CD4-positive, alpha-beta memory T cell (primary cell): ENCODE data around the gene DGCR6L. TPM values are rescaled to one million over a fixed set of nuclear protein-coding genes. Genes with fewer than 3 reads are reported as not detected.
"Not testable (repeated sequence)": the region's sequence is repeated elsewhere in the genome, so short reads cannot be mapped to it uniquely, and the experiment has no call there.

Experiments
- CTCF ChIA-PET: fragments of 350-600 bp; sonication (Branson Sonifier 250); formaldehyde crosslinking; loops from one replicate; lab custom pipeline; 2021; ENCODE audit warnings: inconsistent platforms; ENCODE audit not compliant: partially characterized antibody; lab: Charles Lee
- POLR2A ChIA-PET: fragments of 350-600 bp; sonication (Branson Sonifier 250); formaldehyde crosslinking; loops from one replicate; lab custom pipeline; 2021; ENCODE audit not compliant: partially characterized antibody; lab: Charles Lee
- DNase-seq, 5 donors: peaks; one replicate each; pipeline versions ENCODE4 v3.0.0 to v3.0.0-alpha.2; 2020 to 2022; ENCODE audit warnings: mixed read lengths in 1 of 5
- H3K27ac ChIP-seq: one replicate; pipeline ENCODE4 v1.7.0; 2013; ENCODE audit warnings: low read depth, low read length
- H3K27me3 ChIP-seq: 2 replicates; pipeline ENCODE4 v1.7.0; 2013; ENCODE audit warnings: mild to moderate bottlenecking, low read length, moderate library complexity; ENCODE audit not compliant: insufficient read depth
- H3K36me3 ChIP-seq: 2 replicates; pipeline ENCODE4 v1.7.0; 2013; ENCODE audit warnings: mild to moderate bottlenecking, low read length, moderate library complexity; ENCODE audit not compliant: insufficient read depth
- H3K4me1 ChIP-seq: 2 replicates; pipeline ENCODE4 v1.7.0; 2013; ENCODE audit warnings: mild to moderate bottlenecking, low read length, moderate library complexity; ENCODE audit not compliant: insufficient read depth
- H3K4me3 ChIP-seq, 2 donors: one replicate each; pipeline ENCODE4 v1.7.0; 2013; ENCODE audit warnings: low read length in 2 of 2, mild to moderate bottlenecking in 1 of 2
- H3K9me3 ChIP-seq, 2 donors: one replicate each; pipeline ENCODE4 v1.7.0; 2013; ENCODE audit warnings: low read length in 2 of 2, control low read depth in 1 of 2; ENCODE audit not compliant: control insufficient read depth in 1 of 2
- H3K27ac Mint-ChIP-seq, 7 donors: one replicate each; pipeline ENCODE4 v1.8.0; 2020 to 2021; ENCODE audit warnings: mixed read lengths in 7 of 7, mild to moderate bottlenecking in 6 of 7, inconsistent platforms in 3 of 7, moderate library complexity in 3 of 7
- H3K27me3 Mint-ChIP-seq, 2 donors: one replicate each; pipeline ENCODE4 v1.8.0; 2020 to 2021; ENCODE audit warnings: mixed read lengths in 2 of 2
- H3K36me3 Mint-ChIP-seq, 2 donors: one replicate each; pipeline ENCODE4 v1.8.0; 2020 to 2021; ENCODE audit warnings: mixed read lengths in 2 of 2, inconsistent platforms in 1 of 2, mild to moderate bottlenecking in 1 of 2
- H3K4me1 Mint-ChIP-seq, 4 donors: one replicate each; pipeline ENCODE4 v1.8.0; 2020 to 2021; ENCODE audit warnings: mixed read lengths in 4 of 4, mild to moderate bottlenecking in 1 of 4
- H3K4me3 Mint-ChIP-seq, 8 donors: one replicate each; pipeline ENCODE4 v1.8.0; 2020 to 2021; ENCODE audit warnings: mixed read lengths in 8 of 8, mild to moderate bottlenecking in 7 of 8, moderate library complexity in 6 of 8, inconsistent platforms in 3 of 8
- H3K9me3 Mint-ChIP-seq, 8 donors: one replicate each; pipeline ENCODE4 v1.8.0; 2020 to 2021; ENCODE audit warnings: mixed read lengths in 8 of 8, mild to moderate bottlenecking in 5 of 8, inconsistent platforms in 3 of 8, moderate library complexity in 1 of 8
- intact Hi-C: fragments of 100-400 bp; cut with micrococcal nuclease; formaldehyde crosslinking; loops from one replicate; pipeline ENCODE4 v1.15.1; 2023
- polyA plus RNA-seq, 2 donors: library from polyadenylated mRNA; unstranded; fragments of 300-500 nt; fragmentation: Illumina TruSeq; gene quantifications; one replicate each; pipeline ENCODE4 v1.2.3, GENCODE V29; 2021
- total RNA-seq, 2 experiments: library from RNA; stranded (reverse); gene quantifications; one replicate each; pipeline ENCODE4 v1.2.3, GENCODE V29; 2021

DGCR6L gene
- total and polyA plus RNA-seq, 4 experiments from 2014 or later, result 39.9 to 145 (median 82.4) TPM

DNA sequence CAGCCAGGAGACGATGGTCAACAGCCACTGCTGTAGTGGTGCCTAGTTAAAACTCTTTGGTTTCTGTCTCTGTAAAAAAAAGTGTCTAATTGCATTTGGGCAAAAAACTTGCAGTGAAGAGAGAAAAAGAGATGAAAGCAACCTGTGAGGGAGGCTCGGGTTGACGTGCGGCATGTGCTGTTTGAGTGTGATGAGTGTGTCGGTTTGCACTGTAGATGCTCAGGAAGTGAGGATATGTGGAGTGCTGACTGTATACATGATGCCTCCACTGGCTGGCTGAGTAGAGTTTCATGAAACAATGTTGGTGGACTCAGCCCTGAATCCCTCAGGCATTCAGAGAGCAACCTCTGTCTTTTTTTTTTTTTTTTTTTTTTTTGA is 4.3 kb upstream of the DGCR6L start:
- intact Hi-C loops, result no loop called here
- Histone ChIP-seq H3K4me1 (peaks cover 40% of the 10 kb centered on the region), H3K9me3 (no peaks in the 10 kb centered on the region), H3K27ac (no peak overlapping the region), H3K4me3 (no peak overlapping the region), H3K36me3 (no peaks in the 10 kb centered on the region), H3K27me3 (no peaks in the 10 kb centered on the region)
- peaks cover 0 to 3% (median 0%) of the 10 kb centered on the region in 8 donors for H3K9me3 Mint-ChIP-seq
- peak overlapping the region in 4 of 8 donors; percentile 49 to 78 (median 62) for H3K4me3 Mint-ChIP-seq
- peak in 4 of 5 donors; percentile 26 to 45 (median 28) for DNase-seq
- peaks cover 29 to 59% (median 37%) of the 10 kb centered on the region in 4 donors for H3K4me1 Mint-ChIP-seq
- ChIA-PET POLR2A (no interaction called here), CTCF (interaction anchor here (0.7 kb wide), 1 partner anchor 30 kb away, joined by 3 read pairs; no protein-coding TSS in a partner anchor)
- H3K27ac Mint-ChIP-seq, result peak overlapping the region; percentile 65 to 87 (median 83)
- no peaks in the 10 kb centered on the region for H3K27me3 Mint-ChIP-seq
- H3K36me3 Mint-ChIP-seq, result peaks cover 0 to 3% of the 10 kb centered on the region in 2 donors

DNA sequence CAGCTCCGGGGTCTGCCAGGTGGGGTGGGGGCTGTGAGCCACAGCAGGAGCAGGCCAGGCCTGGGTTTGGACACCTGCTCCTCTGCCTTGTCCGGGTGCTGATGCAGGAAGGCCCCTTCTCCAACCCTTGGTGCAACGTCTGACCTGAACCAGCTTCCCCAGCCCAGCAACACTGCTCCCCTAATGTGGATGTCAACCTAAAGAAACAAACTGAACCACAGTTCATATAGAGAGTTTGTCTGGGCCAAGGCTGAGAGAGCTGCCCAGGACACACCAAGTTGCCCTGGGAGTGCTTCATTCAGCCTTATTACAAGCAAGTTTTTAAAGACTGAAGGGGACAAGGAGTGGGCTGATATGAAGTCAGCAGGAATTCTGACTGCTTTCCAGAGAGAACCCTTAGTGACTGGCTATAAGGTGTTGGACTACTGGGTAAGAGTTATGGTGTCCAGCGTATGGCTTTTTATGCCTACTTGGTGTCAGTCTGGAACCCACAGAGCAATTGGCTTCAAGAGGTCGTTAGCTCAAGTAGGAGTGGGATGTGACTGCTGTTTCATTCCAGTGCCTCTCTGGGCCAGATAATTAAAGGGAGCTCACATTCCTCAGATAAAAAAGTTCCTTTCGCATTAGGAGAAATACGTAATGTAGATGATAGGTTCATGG is 1.8 kb upstream of the DGCR6L start:
- peaks cover 58% of the 10 kb centered on the region for H3K4me1 ChIP-seq
- H3K36me3 ChIP-seq, H3K27me3 Mint-ChIP-seq, H3K4me3 ChIP-seq, H3K36me3 Mint-ChIP-seq, H3K9me3 ChIP-seq, DNase-seq, H3K9me3 Mint-ChIP-seq, CTCF ChIA-PET, H3K27ac ChIP-seq, H3K27me3 ChIP-seq: not testable (repeated sequence)
- Mint-ChIP-seq H3K27ac (peak overlapping the region; percentile 32 to 87 (median 78)), H3K4me1 (peaks cover 36 to 67% (median 52%) of the 10 kb centered on the region in 4 donors), H3K4me3 (peak overlapping the region; percentile 56 to 91 (median 76))
- intact Hi-C loops, result loop anchor here (2.0 kb wide), 1 partner anchor 381 kb away; no protein-coding TSS in a partner anchor
- POLR2A ChIA-PET, result interaction anchor here (1.2 kb wide), 1 partner anchor 142 kb away, joined by 4 read pairs; no protein-coding TSS in a partner anchor

DNA sequence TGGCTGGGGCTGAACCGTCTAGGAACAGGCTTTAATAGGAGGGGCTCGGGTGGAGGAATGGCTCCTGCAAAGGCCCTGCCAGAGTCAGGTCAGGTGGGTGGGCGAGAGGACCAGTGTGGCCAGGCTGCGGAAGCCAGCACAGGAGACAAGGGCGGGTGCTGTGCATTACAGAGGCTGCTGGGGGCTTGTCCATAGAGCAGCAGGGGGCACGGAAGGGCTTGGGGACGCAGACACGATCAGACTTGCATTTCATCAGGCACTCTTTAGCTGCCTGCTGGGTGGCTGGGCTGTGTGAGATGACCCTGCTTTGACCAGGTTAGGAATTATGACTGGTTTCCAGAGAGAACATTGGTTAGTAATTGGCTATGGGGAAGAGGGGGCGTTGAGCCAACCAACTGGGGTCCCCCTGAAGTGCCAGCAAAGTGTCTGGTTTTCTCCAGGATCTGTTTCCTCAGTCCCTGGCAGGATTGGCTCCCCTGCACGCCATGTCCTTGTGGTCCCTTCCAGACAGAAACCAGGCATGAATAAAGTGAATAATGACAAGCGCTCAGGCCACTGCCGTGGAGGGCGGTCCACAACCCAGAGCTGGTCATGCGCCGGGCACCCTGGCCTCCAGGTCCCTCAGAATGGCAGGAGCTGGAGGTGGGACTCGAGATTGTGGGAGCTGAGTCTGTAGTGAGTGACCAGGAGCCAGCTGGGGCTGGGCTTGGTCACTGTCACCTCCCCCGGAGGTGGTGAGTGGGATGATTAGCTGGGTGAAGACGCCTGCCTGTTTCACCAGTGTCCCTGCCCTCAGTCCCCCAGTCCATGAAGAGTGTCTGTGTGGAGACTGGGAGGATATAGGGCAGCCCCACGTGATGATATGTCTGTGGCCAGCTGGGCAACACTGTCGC is 1.0 kb upstream of the DGCR6L start:
- Mint-ChIP-seq H3K27ac (peak overlapping the region; percentile 84 to 97 (median 91)), H3K4me3 (peak overlapping the region; percentile 89 to 95 (median 91)), H3K4me1 (peaks cover 36 to 70% (median 53%) of the 10 kb centered on the region in 4 donors)
- H3K27me3 ChIP-seq, H3K27me3 Mint-ChIP-seq, H3K36me3 ChIP-seq, H3K36me3 Mint-ChIP-seq, CTCF ChIA-PET, H3K9me3 ChIP-seq, H3K9me3 Mint-ChIP-seq, DNase-seq: not testable (repeated sequence)
- H3K27ac ChIP-seq, result peak overlapping the region; percentile 81
- intact Hi-C loops, result loop anchor here (1.0 to 2.0 kb wide), 3 partner anchors 22 to 382 kb away; partner anchors contain the start of gene TRMT2A
- POLR2A ChIA-PET, result interaction anchor here (1.4 to 2.4 kb wide), 4 partner anchors 8 to 72 kb away, joined by 3 to 18 read pairs (median 14); partner anchors contain the start of gene ZNF74
- H3K4me3 ChIP-seq, result peak overlapping the region; percentile 82 to 92
- peaks cover 58% of the 10 kb centered on the region for H3K4me1 ChIP-seq

DNA sequence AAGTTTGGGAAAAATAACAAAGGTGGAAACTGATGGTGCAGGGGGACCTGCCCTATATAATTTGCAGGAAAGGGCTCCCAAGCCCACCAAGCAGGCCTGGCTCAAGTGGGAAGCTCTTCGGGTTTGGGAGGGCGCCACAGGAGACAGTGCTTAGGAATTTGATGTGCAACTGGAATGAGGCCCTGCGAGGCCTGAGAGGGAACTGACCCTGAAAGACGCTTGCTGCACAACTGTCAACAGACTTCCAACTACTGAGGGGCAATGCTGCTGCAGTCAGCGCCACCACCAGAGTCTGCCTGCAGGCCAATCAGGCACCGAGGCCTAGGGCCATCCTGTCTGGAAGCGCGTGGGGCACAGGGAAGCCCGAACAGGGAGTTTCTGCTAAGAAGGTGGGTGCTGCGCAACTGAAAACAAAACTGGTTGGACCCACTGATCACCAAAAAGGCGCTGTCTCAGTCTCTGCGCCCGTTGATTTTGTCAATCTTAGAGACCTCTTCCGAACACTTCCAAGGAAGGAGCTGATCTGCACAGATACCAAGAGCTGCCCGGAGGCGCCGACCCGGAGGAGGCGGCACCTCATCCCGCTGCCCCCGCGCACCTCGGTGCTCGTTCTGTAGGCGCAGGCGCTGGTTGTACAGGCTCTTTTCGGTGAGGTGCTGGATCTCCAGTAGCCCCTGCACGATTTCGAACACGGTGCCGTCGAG is 667 bp downstream of the DGCR6L start:
- Mint-ChIP-seq H3K27ac (peak overlapping the region; percentile 78 to 89 (median 85)), H3K27me3 (no peaks in the 10 kb centered on the region), H3K36me3 (peaks cover 0 to 9% of the 10 kb centered on the region in 2 donors), H3K4me1 (peaks cover 34 to 68% (median 51%) of the 10 kb centered on the region in 4 donors), H3K4me3 (peak overlapping the region; percentile 89 to 95 (median 91)), H3K9me3 (peaks cover 0 to 2% (median 0%) of the 10 kb centered on the region in 8 donors)
- Histone ChIP-seq H3K27ac (peak overlapping the region; percentile 81), H3K27me3 (no peaks in the 10 kb centered on the region), H3K36me3 (no peaks in the 10 kb centered on the region), H3K4me3 (peak overlapping the region; percentile 74 to 92), H3K4me1 (peaks cover 55% of the 10 kb centered on the region), H3K9me3 (no peaks in the 10 kb centered on the region)
- intact Hi-C loops, result loop anchor here (1.0 kb wide), 1 partner anchor 75 kb away; the partner anchor contains the start of gene ZNF74
- DNase-seq, result no peak
- ChIA-PET CTCF (interaction anchor here (1.1 to 1.4 kb wide), 2 partner anchors 9 kb away, joined by 3 to 7 read pairs; no protein-coding TSS in a partner anchor), POLR2A (interaction anchor here (0.6 to 2.4 kb wide), 15 partner anchors 9 to 1979 kb away, joined by 3 to 18 read pairs (median 4); partner anchors contain the start of genes TRMT2A and ZNF74)

DNA sequence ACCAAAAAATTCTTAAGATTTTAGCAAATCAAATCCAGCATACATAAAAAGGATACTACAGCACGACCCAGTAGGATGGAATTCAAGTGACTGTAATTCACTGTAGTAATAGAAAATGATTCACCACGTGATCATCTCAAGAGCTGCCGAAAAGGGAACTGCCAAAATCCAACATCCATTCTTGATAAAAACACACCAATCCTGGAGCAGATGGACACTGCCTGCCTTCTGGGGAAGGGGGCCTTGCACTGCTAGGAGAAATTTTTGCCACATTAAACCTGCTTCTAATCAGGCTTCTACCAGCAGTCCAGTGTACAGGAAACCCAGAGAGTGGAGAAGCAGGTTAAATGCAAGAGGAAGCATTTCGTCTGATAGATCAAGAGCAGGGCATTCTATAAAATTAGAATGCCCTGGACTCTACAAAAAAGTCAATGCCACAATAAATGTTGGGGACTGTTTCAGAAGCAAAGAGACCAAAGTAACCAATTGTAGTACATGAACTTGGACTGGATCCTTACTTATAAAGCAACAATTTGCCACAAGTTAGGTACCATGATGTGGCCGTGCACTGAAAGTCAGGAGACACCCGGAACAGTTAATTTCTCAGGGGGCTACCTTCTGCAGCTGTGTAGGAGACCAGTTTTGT is 1.7 kb downstream of the DGCR6L start:
- H3K9me3 ChIP-seq, H3K27me3 Mint-ChIP-seq, intact Hi-C loops, H3K27me3 ChIP-seq, H3K9me3 Mint-ChIP-seq, H3K4me3 ChIP-seq, DNase-seq, H3K36me3 ChIP-seq, H3K27ac ChIP-seq, H3K36me3 Mint-ChIP-seq: not testable (repeated sequence)
- CTCF ChIA-PET, result interaction anchor here (0.8 to 1.6 kb wide), 4 partner anchors 10 to 78 kb away, joined by 3 to 7 read pairs (median 4); no protein-coding TSS in a partner anchor
- Mint-ChIP-seq H3K4me1 (peaks cover 28 to 57% (median 43%) of the 10 kb centered on the region in 4 donors), H3K4me3 (peak overlapping the region; percentile 72 to 95 (median 90)), H3K27ac (peak overlapping the region in 5 of 7 donors; percentile 10 to 78 (median 48))
- H3K4me1 ChIP-seq, result peaks cover 45% of the 10 kb centered on the region
- POLR2A ChIA-PET, result interaction anchor here (0.7 kb wide), 1 partner anchor 12 kb away, joined by 3 read pairs; no protein-coding TSS in a partner anchor

DNA sequence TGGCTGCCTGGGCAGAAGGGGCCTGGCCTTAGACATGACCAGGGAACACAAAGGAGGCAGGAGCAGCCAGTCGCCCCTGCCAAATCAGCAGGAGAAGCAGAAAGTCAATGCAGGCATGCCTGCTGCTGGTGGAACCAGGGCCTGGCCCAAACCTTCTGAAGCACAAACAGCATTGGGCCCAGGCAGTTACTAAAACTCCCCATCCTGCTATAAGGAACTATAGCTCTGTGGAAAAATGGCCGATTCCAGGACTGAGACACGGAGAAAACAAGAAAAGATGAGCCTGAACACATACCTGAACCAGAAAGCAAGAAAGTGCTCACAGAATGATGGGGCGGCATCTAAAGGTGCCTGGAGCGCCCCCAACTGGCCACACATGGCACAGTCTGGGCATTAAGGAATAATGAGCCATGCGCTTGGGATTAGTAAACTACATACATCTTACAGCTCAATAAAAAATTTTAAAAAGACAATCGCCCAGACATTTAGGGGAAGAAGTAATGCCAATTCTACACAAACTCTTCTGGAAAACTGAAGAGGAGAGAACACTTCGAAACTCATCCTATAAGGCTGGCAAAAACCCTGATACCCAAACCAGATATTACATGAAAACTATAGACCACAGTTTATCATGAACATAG is 2.3 kb downstream of the DGCR6L start:
- H3K4me1 ChIP-seq, result peaks cover 39% of the 10 kb centered on the region
- intact Hi-C loops, H3K27me3 Mint-ChIP-seq, H3K27me3 ChIP-seq, POLR2A ChIA-PET, H3K9me3 Mint-ChIP-seq, H3K36me3 Mint-ChIP-seq, H3K27ac ChIP-seq, H3K36me3 ChIP-seq, H3K9me3 ChIP-seq, H3K4me3 ChIP-seq: not testable (repeated sequence)
- CTCF ChIA-PET, result interaction anchor here (0.8 to 1.6 kb wide), 5 partner anchors 11 to 79 kb away, joined by 3 to 7 read pairs (median 4); no protein-coding TSS in a partner anchor
- H3K4me3 Mint-ChIP-seq, result peak overlapping the region; percentile 49 to 95 (median 84)
- H3K4me1 Mint-ChIP-seq, result peaks cover 21 to 51% (median 37%) of the 10 kb centered on the region in 4 donors
- peak overlapping the region in 5 of 7 donors; percentile 22 to 78 (median 46) for H3K27ac Mint-ChIP-seq
- peak in 4 of 5 donors; percentile 34 to 47 (median 37) for DNase-seq
